Loucy (cell line): ENCODE measurements around the gene EFHC2.

Source experiments
- H2AFZ ChIP-seq: fragments of 200-600 bp; sonication (generic); 2 replicates; pipeline ENCODE4 v1.6.0; 2016; ENCODE audit warnings: antibody characterized with exemption, mild to moderate bottlenecking, low read length, moderate library complexity
- H3F3A ChIP-seq: fragments of 200-600 bp; 2 replicates; pipeline ENCODE4 v1.6.0; 2016; ENCODE audit warnings: antibody characterized with exemption, low read depth, mild to moderate bottlenecking
- H3K27me3 ChIP-seq: fragments of 200-600 bp; sonication (generic); 2 replicates; pipeline ENCODE4 v1.6.1; 2014; ENCODE audit warnings: low read length, mild to moderate bottlenecking; ENCODE audit not compliant: insufficient read depth, poor library complexity, severe bottlenecking
- H3K36me3 ChIP-seq: fragments of 200-600 bp; sonication (generic); 2 replicates; pipeline ENCODE4 v1.6.1; 2016; ENCODE audit warnings: low read length; ENCODE audit not compliant: insufficient read depth
- H3K4me1 ChIP-seq: fragments of 200-600 bp; sonication (generic); 2 replicates; pipeline ENCODE4 v1.5.1; 2014; ENCODE audit warnings: low read length, mild to moderate bottlenecking; ENCODE audit not compliant: insufficient read depth, poor library complexity, severe bottlenecking
- H3K4me2 ChIP-seq: fragments of 200-600 bp; sonication (generic); 2 replicates; pipeline ENCODE4 v1.6.0; 2014; ENCODE audit warnings: antibody characterized with exemption, low read length, low read depth, mild to moderate bottlenecking; ENCODE audit not compliant: poor library complexity, severe bottlenecking
- H3K4me3 ChIP-seq: fragments of 200-600 bp; sonication (generic); 2 replicates; pipeline ENCODE4 v1.5.1; 2014; ENCODE audit warnings: low read length, mild to moderate bottlenecking, mixed read lengths; ENCODE audit not compliant: poor library complexity, severe bottlenecking
- H3K79me2 ChIP-seq: fragments of 200-600 bp; sonication (generic); 2 replicates; pipeline ENCODE4 v1.6.1; 2014; ENCODE audit warnings: low read length; ENCODE audit not compliant: insufficient read depth
- H3K9ac ChIP-seq: fragments of 200-600 bp; sonication (generic); 2 replicates; pipeline ENCODE4 v1.6.0; 2014; ENCODE audit warnings: mild to moderate bottlenecking, low read depth, low read length, moderate library complexity; ENCODE audit not compliant: poor library complexity, severe bottlenecking
- H3K9me2 ChIP-seq: fragments of 200-600 bp; sonication (generic); replicated peaks from 2 replicates; pipeline ENCODE4 v1.6.1; 2016; ENCODE audit warnings: low read depth, low read length, mixed read lengths
- H3K9me3 ChIP-seq: fragments of 200-600 bp; sonication (generic); 2 replicates; pipeline ENCODE4 v1.6.1; 2014; ENCODE audit warnings: mild to moderate bottlenecking, antibody characterized with exemption, low read length, low read depth; ENCODE audit not compliant: insufficient read depth
- H4K20me1 ChIP-seq: fragments of 200-600 bp; sonication (generic); 2 replicates; pipeline ENCODE4 v1.6.0; 2014; ENCODE audit warnings: antibody characterized with exemption, low read length, mild to moderate bottlenecking; ENCODE audit not compliant: insufficient read depth, poor library complexity, severe bottlenecking
- EZH2phosphoT487 ChIP-seq: fragments of 200-600 bp; IDR thresholded peaks from 2 replicates; pipeline ENCODE4 v1.6.1; 2018; ENCODE audit warnings: antibody characterized with exemption, mild to moderate bottlenecking, moderate library complexity, borderline replicate concordance
- TF ChIP-seq, protein P1 (sequence below): fragments of 200-600 bp; sonication (generic); conservative IDR thresholded peaks from 2 replicates; pipeline ENCODE4 v1.5.1; 2014; ENCODE audit warnings: mild to moderate bottlenecking, antibody characterized with exemption, low read length

EFHC2 gene

GRCh38 chrX:44290718-44291117, 52.8 kb downstream of the EFHC2 start:
- no peaks in the 10 kb centered on the region for H3K79me2 ChIP-seq
- no peaks in the 10 kb centered on the region for H3K9me3 ChIP-seq
- no peaks in the 10 kb centered on the region for H3F3A ChIP-seq
- H3K9ac ChIP-seq, result no peak overlapping the region
- no peaks in the 10 kb centered on the region for H4K20me1 ChIP-seq
- no peak overlapping the region for H2AFZ ChIP-seq
- H3K4me3 ChIP-seq, result no peak overlapping the region
- no peak for TF ChIP-seq EZH2phosphoT487
- TF ChIP-seq, protein P1, sequence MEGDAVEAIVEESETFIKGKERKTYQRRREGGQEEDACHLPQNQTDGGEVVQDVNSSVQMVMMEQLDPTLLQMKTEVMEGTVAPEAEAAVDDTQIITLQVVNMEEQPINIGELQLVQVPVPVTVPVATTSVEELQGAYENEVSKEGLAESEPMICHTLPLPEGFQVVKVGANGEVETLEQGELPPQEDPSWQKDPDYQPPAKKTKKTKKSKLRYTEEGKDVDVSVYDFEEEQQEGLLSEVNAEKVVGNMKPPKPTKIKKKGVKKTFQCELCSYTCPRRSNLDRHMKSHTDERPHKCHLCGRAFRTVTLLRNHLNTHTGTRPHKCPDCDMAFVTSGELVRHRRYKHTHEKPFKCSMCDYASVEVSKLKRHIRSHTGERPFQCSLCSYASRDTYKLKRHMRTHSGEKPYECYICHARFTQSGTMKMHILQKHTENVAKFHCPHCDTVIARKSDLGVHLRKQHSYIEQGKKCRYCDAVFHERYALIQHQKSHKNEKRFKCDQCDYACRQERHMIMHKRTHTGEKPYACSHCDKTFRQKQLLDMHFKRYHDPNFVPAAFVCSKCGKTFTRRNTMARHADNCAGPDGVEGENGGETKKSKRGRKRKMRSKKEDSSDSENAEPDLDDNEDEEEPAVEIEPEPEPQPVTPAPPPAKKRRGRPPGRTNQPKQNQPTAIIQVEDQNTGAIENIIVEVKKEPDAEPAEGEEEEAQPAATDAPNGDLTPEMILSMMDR, result no peak
- no peak overlapping the region for H3K4me2 ChIP-seq
- H3K27me3 ChIP-seq, result no peaks in the 10 kb centered on the region
- H3K36me3 ChIP-seq, result no peaks in the 10 kb centered on the region
- H3K9me2 ChIP-seq, result no peaks in the 10 kb centered on the region
- no peaks in the 10 kb centered on the region for H3K4me1 ChIP-seq

GRCh38 chrX:44282753-44283152, 60.7 kb downstream of the EFHC2 start:
- TF ChIP-seq EZH2phosphoT487, result no peak
- TF ChIP-seq, protein P1, result no peak
- H3K9ac ChIP-seq, result no peak overlapping the region
- H4K20me1 ChIP-seq, result no peaks in the 10 kb centered on the region
- H3K9me3 ChIP-seq, result no peaks in the 10 kb centered on the region
- no peaks in the 10 kb centered on the region for H3K79me2 ChIP-seq
- H3K36me3 ChIP-seq, result no peaks in the 10 kb centered on the region
- no peak overlapping the region for H3K4me2 ChIP-seq
- H3K4me3 ChIP-seq, result no peak overlapping the region
- no peaks in the 10 kb centered on the region for H3F3A ChIP-seq
- no peak overlapping the region for H2AFZ ChIP-seq
- H3K4me1 ChIP-seq, result no peaks in the 10 kb centered on the region
- no peaks in the 10 kb centered on the region for H3K9me2 ChIP-seq
- no peaks in the 10 kb centered on the region for H3K27me3 ChIP-seq

GRCh38 chrX:44280116-44280515, 63.4 kb downstream of the EFHC2 start:
- H4K20me1 ChIP-seq, result no peaks in the 10 kb centered on the region
- no peaks in the 10 kb centered on the region for H3K9me2 ChIP-seq
- H3K36me3 ChIP-seq, result no peaks in the 10 kb centered on the region
- no peaks in the 10 kb centered on the region for H3K27me3 ChIP-seq
- TF ChIP-seq, protein P1, result no peak
- TF ChIP-seq EZH2phosphoT487, result no peak
- no peak overlapping the region for H3K4me2 ChIP-seq
- H3K79me2 ChIP-seq, result no peaks in the 10 kb centered on the region
- H3K4me3 ChIP-seq, result no peak overlapping the region
- H3F3A ChIP-seq, result no peaks in the 10 kb centered on the region
- H3K9ac ChIP-seq, result no peak overlapping the region
- H3K9me3 ChIP-seq, result no peaks in the 10 kb centered on the region
- peaks cover 3% of the 10 kb centered on the region for H3K4me1 ChIP-seq
- H2AFZ ChIP-seq, result no peak overlapping the region
